T-helper 1 cell treated with Interleukin-12 subunit alpha and Interleukin-12 subunit beta and Interleukin-4 antibody, amounts not matched to agents 30 ng/mL and 1 ng/mL, for 36 hours (primary cell): ENCODE data around the gene PFKP. TPM values are rescaled to one million over a fixed set of nuclear protein-coding genes. Genes with fewer than 3 reads are reported as not detected.

Experiments
- intact Hi-C: fragments of 100-400 bp; cut with micrococcal nuclease; formaldehyde crosslinking; loops from one replicate; pipeline ENCODE4 v1.15.1; 2024
- total RNA-seq: library from RNA; stranded (reverse); gene quantifications from 2 replicates; pipeline ENCODE4 v1.2.3, GENCODE V29; 2022

The PFKP gene
- total RNA-seq, 1 donor from 2014 or later: 151 TPM

DNA sequence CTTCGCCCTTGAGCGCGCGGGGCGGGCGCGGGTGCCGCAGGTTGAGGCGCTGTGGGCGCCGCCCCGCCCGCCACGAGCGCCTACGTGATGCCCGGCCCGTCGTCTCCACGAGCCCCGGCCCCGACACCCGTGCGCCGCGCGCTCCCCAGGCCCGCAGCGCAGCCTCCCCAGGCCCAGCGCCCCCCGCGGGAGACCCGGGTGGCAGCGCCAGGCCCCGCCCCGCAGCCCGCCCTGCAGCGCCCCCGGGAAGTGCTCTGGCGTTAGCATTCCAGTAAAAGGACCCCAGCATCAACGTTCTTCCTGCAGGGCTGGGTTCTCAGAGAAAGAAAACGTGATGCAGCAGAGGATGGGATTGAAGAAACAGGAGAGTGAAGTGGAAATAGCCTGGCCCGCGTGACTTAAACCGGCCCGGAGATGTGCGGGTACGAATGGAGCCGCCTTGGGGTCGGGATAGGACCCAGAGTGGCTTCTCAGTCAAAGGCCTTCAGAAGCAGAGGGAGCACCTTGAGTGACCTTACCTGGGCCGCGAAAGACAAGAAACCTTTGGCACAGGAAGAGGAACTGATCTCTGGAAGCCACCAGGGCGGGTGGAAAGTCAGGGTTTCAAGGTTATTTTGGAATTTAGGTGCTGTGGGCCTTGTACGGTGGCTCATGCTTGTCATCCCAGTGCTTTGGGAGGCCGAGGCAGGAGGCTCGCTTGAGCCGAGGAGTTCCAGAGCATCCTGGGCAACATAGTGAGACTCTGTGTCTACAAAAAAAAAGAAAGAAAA, 1.8 kb downstream of the PFKP start:
- intact Hi-C loops: loop anchor here (1.0 kb wide), 1 partner anchor 26 kb away; no protein-coding TSS in a partner anchor

DNA sequence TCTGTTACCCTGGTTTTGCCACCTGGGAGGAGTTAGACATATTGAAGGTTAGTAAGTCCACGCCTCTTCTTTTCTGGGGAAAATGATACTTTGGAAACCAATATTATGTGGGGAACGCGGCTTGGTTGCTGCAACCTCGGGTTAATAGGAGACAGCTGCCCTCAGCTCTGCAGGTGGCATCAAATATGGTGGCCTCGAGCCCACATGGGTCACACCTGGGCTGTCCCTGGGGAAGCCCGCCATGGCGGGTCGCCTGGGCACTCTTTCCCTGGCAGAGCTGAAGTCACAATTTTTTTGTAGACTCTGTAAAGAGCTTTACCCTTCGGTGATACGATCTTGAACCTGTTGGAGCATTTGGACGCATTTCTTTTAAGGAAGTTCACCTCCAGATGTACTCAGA, 2.5 kb downstream of the PFKP start:
- intact Hi-C loops: no loop called here

DNA sequence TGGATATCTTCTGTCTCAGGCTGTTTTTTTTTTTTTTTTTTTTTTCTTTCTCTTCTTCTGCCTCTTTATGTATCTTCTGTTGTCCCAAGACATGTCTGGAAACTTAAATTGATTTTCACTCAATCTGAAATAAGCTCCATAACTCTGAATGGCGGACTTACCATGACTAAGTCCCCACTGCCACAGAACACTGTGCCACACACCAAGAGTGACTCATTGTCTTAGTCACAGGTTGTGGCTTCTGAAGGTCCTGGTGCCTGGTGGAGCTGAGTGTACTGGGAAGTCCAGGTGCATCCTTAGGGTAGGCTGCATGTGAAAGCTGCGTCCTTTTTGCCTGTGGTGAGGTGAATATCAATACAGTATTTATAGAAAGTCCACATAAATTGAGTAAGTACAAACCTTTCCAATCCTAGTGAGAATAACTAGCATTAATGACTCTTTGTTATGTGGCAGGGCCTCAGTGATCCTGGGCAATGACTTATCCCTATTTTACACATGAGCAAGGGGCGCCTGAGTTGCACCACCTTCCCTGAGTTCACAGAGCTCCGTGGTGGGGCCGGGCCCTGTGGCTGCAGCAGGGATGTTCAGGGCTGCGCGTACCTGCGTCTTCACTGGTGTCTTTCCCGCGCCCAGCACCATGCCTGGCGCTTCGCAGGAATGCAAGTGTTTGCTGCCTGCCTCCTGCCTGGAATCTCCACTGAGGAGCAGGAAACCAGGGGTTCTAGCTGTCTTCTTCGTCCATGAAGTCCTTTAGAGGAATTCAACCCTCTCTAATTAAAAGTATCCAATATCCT, 4.3 kb downstream of the PFKP start:
- intact Hi-C loops: no loop called here

DNA sequence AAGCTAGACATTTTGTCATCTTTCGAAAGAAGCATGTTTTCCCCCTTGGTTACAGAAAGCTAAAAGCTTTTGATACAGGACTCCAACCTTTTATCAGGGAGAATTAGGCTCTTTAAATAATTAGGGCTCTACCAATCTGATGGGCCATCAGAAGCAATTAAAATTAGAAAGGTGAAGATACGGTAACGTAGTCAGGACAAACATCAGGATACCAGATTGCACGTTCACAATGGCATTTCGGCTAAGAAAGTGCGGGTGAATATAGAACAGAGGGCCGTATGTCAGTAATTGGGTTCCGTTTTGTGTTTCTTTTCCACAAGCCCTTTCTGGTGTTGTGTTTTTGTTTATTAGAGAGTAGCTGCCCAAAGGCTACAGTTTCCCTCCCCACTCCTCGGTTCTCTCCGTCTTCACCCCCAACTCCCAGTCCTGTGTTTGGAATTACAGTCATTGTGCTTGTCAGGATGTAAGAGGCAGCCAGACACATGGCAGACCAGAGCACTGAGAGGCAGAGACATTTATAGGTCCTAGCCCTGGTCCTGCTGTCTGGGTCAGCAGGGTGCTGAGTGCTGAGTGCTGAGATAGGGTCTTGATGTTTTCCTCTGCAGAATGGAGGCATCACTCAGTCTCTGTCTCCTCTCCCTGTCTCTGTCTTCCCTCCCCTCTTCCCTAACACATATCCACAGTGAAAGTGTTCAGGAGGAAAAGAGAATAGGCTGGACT, 5.5 kb downstream of the PFKP start:
- intact Hi-C loops: no loop called here

DNA sequence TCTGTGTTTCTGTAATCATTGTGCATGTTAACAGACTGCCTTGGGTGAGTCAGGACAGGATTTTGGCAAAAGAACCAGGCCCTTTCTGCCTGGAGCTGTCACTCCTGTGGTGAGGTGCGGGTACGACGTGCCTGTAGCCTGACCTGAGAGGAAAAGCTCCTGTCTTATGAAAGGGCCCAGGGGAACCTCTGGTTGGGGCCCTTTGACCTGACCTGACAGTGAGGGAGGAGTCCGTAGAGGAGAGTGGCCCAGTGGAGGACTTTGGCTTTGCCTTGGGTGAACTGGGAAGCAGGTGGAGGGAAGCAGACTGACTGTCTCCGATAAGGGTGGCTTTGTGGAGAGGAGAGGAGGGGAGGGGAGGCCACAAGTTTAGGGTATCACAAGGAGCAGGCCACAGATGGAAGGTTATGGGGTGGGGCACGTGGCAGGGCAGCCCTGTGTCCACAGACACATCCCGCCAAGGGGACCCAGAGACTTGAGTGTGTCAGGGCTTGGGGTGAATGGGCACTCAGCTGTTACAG, 6.9 kb downstream of the PFKP start:
- intact Hi-C loops: no loop called here

DNA sequence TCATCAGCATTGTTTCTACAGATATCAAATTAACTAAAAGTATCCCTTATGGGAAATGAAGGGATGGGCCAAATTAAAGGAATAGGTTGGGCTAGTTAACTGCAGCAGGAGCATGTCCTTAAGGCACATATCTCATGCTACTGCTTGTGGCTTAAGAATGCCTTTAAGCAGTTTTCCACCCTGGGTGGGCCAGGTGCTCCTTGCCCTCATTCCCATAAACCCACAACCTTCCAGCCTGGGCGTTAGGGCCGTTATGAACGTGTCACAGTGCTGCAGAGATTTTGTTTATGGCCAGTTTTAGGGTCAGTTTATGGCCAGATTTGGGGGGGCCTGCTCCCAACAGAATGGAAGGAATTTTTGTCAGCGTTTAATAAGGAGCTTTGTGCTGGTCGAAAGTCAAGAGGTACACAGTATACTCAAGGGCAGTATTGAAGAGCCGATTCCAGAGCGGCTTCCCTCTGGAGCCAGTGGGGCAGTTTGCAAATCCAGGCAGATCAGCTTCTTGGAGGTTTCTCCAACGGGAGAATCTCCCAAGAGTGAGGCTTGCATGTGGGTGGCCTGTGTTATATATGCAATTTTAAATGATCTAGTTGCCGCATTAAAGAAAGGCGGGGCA, 7.7 kb downstream of the PFKP start:
- intact Hi-C loops: no loop called here

DNA sequence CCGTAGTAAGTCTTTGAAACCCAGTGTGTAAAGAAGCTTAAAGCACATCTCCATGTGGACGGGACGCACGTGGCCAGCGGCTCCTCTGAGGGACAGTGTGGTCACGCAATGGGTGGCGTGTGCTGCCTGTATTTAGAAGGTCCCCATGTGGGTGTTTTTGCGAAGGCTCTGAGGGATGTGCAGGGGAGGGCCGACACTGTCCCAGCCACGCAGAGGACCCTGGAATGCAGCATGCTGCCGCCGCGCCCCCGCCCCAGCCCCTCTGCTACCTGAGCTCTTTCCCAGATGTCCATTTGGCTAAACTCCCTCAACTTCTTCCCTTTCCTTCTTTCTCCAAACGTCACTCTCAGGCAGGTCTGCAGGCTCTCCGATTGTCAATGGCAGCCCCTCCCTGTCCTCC, 8.8 kb downstream of the PFKP start:
- intact Hi-C loops: no loop called here

DNA sequence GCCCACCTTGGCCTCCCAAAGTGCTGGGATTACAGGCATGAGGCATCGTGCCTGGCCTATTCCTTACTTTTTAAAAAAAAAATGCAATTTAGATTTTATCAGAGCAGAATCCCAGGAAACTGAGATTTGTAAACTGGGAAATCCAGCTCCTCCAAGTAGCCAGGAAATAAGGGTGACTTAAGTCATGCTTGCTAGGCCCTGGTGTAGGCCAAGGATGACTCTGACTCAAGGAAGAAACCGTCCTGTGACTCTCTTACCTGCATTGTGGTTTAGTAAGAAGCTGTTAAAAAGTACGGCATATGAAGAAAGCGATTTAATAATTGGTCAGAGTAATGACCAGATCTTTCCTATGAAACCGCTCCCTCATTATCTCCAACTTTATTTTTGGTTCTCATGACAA, 10.2 kb downstream of the PFKP start:
- intact Hi-C loops: no loop called here

DNA sequence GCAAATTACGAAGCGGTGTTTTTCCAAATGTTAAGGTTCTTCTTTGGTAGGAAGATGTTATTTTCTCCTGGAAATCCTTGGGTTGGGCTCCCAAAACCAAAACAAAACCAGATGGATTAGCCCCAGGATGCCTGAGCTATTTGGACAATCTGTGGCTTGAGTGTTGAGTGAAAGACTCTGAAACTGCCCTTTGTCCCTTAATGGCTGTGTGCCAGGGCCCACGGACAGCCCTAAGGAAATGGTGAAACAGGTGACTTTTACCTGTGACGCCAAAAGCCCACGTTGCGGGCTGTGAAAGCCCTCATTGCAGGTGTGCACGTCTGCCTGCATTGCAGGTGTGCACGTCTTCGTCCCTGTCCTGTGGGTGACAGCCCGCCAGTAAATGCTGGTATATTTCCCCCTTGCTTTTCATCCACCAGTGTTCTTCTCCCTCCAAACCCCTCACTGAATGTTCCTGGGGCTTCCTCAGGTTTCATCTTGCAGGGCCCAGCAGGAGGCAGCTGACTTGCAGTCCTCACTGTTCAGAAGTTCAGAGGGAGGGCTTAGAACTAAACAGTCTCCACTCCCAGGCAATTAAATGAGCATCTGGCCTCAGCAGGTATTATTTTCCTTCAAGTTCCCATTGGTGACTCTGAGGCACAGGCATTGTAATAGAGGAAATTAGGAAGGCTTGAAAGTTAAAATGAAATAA, 10.7 kb downstream of the PFKP start:
- intact Hi-C loops: no loop called here

DNA sequence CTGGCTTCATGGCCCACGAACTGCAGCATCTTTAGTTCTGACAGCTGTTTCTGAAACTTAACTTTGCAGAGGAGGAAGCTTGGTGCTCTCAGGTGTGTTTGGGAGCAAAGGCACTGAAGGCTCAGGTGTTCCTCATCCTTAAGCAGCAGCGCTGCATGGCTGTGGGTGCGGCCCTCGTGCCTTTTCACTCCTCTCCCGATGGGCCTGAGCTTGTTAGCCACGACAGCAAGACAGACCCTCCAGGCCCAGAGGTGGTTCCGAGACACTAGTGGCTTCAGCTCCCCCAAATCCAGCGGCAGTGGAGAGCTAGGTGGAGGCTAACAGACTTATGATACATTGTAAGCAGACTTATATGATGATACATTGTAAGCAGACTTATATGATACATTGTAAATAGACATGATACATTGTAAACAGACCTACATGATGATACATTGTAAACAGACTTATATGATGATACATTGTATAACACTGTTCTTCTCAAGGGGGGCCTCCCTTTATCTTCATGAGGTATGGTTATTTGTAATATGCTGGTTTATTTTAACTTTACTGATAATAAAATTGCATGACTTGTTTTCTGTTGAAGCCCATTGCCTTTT, 14.1 kb downstream of the PFKP start:
- intact Hi-C loops: no loop called here

DNA sequence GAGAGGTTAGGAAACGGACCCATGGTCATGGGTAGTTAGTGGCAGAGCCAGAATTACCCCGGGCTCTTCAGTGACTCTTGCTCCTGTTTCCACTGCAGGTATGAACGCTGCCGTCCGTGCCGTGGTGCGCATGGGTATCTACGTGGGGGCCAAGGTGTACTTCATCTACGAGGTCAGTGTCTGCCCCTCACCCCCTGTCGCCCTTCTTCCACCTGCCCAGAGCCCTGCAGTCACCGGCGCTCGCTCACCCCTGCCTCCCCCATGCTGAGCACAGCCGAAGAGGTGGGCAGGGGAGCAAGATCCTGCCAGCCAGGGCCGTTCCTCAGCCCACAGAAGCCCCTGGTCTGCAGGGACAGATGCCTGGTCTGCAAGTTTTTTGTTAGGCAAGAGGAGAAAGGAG, 14.9 kb downstream of the PFKP start:
- intact Hi-C loops: no loop called here

DNA sequence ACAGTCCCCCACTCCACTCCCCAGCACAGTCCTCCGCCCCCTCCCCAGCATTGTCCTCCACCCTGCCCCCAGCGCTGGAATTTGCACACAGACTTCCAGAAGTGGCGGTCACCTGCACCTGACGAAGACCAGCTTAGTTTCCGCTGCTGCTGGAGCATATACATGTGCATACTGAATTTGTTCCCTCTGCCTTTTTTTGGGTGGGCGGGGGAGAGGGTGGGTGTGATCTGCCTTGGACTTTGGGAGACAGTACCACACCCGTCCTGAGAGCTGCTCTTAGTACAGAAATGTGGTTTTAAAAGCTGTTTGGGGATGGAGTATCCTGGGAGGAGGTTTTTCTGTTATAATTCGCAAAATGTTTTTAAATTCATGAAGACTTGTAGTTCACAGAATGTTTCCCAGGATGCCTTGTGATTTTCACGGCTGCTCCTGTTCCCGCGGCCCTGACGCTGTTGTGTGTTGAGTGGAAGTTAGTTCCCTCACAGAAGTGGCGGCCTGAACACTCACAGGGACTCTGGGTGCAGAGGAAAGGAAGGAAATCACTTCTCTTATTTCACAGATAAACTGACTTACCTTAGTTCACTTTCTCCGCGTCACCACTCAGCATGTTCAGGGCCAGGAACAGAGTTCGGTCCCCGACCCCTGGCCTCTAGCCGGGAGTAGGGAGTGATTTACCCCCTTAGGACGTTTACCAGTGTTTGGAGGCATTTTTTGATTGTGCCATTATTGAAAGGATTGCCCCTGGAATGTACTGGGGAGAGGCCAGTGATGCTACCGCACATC, 18.6 kb downstream of the PFKP start:
- intact Hi-C loops: no loop called here

DNA sequence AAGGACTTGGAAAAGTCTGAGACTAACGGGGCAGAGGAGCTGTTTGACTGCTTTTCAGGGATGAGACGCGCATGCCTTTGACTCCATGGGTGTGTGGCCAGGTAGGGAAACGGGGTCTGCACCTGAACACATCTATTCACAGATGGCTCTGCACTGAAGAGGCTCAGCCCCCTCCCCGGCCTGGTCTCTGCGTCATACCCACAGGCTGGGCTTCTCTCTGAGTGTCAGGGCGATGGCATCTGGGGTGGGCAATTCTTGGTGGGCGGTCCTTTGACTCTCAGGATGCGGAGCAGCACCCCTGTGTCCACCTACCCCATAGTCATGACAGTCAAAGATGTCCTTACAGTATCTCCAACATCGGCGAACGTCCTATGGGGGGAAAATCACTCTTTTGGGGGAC, 23.0 kb downstream of the PFKP start:
- intact Hi-C loops: loop anchor here (10.0 kb wide), 1 partner anchor 684 kb away; no protein-coding TSS in a partner anchor

DNA sequence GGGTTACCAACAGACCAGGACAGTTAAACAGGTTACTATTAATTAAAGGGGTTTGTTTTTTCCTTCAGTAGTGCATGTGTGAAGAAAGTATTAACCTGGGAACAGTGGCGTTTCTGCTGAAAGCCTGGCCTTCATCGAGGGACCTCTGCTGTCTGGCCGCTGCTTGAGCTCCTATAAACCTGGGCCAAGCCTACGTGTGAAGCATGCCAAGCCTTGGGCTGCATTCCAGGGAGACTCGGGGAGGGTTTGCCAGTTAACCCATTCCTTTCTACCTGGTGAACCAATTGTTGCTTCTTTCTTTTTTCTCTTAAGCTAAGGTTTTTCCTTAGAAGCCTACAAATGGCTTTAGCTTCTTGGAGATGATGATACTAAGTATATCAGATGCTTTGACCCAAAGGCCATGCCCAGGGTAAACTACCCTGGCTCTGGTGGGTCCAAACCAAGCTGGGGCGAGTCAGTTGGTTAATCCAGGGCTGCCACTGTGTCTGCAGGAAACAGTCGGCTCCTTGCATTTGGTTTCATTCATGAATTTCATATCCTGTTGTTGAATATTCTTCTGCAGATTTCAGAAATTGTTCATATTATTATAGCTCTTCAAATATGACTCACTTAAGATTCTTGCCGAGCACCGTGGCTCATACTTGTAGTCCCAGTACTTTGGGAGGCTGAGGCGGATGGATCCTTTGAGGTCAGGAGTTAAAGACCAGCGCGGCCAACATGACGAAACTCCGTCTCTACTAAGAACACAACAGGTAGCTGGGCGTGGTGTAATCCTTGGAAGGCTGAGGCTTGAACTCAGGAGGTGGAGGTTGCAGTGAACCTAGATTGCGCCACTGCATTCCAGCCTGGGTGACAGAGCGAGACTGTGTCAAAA, 23.8 kb downstream of the PFKP start:
- intact Hi-C loops: loop anchor here (10.0 kb wide), 1 partner anchor 684 kb away; no protein-coding TSS in a partner anchor

DNA sequence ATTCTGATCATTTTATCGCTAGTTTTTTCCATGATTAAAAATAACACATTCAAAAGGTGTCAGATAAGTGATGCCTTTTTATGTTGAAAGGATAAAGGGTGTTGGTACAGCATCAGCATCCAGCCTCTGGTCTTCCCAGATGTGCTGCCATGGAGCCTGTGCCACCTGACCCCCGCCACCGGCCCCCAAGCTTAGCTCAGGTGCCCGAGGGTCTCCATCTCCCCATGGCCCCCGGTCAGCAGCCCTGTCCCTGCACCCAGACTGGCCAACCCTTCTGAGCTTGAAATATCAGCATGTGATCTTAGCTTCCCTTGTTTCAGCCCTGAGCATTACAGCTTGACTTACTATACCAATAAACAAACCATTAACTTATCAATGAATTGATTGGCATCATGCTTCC, 24.6 kb downstream of the PFKP start:
- intact Hi-C loops: loop anchor here (10.0 kb wide), 1 partner anchor 683 kb away; no protein-coding TSS in a partner anchor

DNA sequence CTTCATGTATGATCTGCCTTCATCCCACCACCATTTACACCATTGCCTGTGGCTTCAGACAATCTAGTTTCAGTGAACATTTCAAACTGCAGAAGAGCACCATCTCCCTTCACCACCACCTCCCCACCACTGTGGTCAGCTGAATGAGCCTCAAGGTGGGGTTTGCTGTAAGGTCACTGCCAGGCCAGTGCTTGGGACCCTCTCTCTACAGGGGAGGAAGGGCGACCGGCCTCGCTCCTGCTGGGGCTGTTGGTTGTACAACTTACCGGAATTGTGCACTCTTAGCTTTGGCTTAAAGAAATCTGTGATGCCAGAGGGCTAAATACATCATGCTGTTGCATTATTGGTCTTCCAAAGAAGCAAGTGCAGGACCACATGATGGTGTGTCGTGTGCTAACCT, 26.6 kb downstream of the PFKP start:
- intact Hi-C loops: loop anchor here (10.0 kb wide), 1 partner anchor 681 kb away; no protein-coding TSS in a partner anchor

DNA sequence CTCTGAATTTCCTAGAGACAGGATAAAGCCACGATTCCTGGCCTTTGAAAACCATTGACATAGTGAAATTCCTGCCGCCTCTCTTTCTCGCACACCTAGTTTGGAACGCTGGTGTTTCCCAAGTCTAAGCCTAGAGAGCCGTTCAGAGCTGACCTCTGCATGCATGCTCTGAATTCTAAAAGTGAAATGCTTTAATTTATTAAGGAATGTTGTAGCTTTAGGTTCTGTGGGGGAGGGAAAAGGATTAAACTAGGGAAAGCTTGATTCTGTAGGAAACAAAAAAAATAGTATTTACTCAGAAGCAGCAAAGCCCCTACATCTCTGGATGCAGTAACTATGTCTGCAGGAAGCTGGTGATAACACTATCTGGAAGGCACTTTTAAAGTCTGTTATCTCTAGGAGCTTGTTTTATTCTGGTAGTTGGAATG, 27.3 kb downstream of the PFKP start:
- intact Hi-C loops: loop anchor here (1.0 to 10.0 kb wide), 4 partner anchors 26 to 680 kb away; partner anchors contain the start of gene PITRM1
